Amygdala (tissue), 56 donors: ENCODE measurements around the gene NR2C1.
A peak's percentile ranks its signal among the peaks of the same experiment; 100 is the strongest.

Experiments used
- DNase-seq, 56 donors: peaks; one replicate each; lab custom pipeline; 2025; lab: John Stamatoyannopoulos, UW

The NR2C1 gene

DNA sequence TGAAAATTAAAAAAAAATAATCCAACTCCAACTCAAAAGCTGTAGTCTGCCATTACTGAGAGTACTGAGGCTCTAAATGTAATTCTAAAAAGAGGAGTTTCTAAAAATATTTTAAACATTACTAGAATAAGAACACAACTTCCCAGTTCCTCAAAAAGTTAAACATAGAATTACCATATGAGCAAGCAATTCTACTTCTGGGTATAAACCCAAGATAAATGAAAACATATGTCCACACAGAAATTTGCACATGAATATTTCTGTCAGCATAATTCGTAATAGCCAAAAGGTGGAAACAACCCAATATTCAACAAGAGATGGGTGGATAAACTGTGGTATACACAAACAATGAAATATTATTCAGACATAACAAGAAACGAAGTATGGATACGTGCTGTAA is 15.0 kb upstream of the NR2C1 start:
- no peak for DNase-seq

GRCh38 chr12:95085612-95086011 is 12.2 kb upstream of the NR2C1 start:
- no peak for DNase-seq

DNA sequence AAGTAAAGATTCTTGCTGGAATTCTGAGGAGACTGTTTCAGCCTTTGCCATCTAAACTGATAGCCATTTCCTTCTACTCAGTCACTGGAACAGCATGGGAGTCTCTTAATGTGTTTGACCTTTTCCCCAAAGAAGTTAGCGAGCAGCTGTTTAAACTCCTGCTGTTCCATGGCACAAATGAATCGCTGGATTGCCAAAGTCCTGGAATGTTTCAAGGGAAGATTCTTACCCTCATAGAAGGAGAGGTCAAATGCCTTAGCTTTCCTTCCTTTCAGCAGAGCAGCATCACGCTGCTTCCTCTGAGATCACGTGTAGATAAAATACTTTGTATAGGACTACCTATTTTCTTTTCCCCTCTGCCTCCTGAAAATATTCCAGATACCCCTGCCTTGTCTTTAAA is 10.5 kb upstream of the NR2C1 start:
- DNase-seq = no peak

GRCh38 chr12:95083471-95083870 is 10.1 kb upstream of the NR2C1 start:
- no peak for DNase-seq

DNA sequence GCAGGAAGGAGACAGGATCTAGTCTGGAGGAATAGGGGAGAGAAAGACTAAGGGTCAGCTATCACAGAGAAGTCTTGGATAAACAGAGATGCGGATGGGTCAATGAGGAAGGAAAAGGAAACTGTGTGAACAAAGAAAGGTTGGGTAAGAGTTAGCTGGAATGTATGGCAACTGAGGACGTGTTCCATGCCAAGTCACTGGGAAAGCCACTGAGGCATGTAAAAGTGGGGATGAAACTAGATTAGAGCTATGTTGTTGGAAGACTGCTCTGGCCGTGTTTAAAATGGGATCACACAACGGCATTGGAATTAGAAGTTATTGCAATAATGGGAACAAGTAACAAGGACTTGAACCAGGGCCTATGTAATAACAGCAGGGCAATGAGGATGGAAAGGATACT is 3.9 kb upstream of the NR2C1 start:
- DNase-seq = no peak

DNA sequence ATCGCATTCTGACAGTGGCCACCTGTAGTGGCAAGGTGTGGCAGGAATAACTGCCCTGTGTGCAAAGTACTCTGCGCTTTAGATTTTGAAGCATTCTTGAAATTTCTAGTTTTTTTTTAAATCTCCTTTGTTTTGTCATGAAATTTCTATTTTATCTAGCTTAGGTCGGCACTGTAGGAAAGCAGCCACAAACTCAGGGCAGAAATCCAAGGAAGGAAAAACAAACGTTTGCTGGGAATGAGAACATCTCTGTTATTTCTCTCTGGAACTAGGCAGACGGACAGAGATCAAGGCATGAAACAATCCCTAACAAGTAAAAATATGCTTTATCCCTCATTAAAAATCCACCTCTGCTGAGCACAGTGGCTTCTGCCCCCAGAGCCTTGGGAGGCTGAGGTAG is 1.3 kb upstream of the NR2C1 start:
- no peak for DNase-seq

DNA sequence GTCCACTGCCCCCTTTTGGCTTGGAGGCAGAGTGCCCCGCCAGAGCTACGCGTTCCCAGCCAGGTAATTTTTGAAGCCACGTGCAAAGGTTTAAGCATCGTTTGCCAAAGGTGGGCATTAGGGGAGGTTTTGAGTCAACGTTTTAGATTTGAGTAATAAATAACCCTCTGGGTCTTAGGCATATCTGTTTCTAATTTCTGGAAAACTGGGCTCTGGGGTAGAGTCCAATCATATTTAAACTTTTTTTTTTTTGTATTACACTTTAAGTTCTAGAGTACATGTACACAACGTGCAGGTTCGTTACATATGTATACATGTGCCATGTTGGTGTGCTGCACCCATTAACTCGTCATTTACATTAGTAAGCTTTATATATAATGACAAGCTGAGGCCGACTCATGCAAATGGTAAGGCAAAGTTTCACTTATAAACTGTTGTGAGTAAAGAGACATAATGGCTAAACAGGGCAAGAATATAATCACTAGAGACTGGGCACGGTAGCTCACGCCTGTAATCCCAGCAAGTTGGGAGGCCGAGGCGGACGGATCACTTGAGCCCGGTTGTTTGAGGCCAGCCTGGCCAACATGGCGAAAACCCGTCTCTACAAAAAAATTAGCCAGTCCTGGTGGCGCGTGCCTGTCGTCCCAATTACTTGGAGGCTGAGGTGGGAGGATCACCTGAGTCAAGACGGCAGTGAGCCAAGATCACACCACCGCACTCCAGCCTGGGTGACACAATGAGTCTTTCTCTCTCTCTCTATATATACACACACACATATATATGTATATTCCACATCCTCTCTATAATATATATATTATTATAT is 491 bp upstream of the NR2C1 start:
- peak in 7 of 56 donors; percentile 3 to 16 (median 10) for DNase-seq

DNA sequence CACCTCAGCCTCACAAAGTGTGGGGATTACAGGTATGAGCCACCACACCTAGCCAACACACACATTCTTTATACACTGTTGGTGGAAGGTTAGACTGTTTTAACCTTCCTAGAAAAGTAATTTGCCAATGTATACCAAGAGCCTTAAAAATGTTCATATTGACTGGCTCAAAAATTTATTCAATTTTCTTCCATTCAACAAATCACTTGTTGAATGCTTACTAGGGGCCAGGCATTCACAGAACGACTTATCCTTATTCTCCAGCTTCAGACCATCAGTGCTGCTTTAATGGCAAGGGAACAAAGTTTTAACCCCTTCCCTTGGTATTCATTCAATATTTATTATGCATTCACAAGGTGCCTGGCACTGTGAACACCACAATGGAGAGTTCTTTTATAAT is 3.0 kb downstream of the NR2C1 start:
- no peak for DNase-seq

DNA sequence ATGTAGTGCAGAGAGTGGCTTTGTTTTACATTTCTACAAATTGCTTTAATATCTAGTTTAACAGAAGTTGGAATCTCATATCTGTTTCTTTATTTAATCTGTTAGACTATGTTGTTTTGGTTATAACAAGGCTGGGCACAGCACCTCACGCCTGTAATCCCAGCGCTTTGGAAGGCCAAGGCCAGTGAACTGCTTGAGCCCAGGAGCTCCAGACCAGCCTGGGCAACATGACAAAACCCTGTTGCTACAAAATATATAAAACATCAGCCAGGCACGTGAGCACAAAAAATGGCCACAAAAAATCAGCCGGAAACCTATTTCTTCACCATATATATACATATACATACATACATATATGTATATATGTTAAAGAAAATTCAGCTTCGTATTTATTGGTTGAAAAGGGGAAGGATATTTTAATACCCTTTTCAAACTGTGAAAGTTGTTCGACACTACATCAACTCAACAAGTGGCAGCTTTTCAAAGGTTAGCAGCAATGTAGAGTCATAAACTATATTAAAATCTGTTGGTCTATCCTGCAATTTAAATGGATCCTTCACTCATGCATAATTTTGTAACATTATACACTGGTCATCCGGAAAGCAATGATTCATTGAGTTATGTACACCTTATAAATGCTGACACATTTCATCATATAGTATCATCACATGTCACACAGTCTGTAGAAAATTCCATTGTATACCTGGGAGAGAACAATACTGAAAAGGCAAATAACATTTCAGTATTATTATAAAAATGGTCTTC is 7.1 kb downstream of the NR2C1 start:
- no peak for DNase-seq

GRCh38 chr12:95060951-95061350 is 12.5 kb downstream of the NR2C1 start:
- DNase-seq = no peak

DNA sequence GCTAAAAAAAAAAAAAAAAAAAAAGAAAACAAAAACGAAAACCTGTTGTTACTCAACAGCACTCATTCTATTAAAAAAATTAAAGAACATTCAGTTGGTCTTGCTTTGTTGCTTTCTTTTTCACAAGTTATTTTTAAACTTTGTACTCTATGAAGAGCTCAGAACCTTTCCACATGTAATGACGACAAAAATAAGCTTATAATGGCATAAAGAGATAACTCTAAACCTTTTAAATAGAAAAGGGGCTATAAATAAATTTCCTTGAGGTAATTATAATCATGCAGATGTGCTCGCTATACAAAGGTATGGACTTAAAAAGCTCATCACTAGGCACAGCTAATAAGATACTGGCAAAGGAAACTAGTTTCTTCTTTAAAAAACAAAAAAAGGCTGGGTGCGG is 13.4 kb downstream of the NR2C1 start:
- DNase-seq = no peak

- no peak for DNase-seq
Observed at GRCh38 chr12:95057424-95057823, 16.0 kb downstream of the NR2C1 start.

DNA sequence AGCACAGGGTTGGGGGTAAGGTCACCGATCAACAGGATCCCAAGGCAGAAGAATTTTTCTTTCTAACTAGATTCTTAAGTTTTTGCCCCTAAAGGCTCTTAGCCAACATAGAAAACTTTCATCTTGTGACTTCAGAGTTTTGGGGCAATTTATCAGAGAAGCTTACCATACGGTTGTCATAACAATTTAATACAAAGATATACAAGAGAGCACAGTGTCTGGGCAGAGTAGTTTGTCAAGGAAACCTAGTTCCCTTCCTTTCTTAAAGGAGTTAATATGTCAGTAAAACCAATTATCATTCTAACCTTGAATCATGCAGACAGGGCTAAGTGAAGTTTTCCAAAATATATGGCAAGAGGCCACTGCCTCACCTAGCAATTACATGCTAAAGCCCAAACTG is 18.4 kb downstream of the NR2C1 start:
- DNase-seq = no peak

GRCh38 chr12:95054206-95054605 is 19.2 kb downstream of the NR2C1 start:
- no peak for DNase-seq

DNA sequence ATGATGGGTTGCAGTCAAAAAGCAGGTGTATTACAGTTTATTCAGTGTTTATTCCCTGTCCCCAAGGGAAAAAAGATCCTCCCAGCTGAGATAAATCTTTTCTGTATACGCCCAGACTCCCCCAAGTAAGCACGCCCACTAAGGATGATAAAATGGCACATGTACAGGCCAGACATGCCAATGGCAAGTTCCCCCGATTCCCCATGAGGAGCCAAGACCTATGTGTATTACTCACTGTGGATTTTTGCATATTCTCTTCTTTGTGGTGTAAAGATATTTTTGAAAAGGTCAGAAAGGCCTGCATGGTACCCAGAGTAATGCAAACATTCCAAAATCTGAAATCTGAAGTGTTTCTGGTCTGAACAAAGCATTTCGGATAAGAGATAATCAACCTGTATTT is 22.2 kb downstream of the NR2C1 start:
- DNase-seq = no peak

DNA sequence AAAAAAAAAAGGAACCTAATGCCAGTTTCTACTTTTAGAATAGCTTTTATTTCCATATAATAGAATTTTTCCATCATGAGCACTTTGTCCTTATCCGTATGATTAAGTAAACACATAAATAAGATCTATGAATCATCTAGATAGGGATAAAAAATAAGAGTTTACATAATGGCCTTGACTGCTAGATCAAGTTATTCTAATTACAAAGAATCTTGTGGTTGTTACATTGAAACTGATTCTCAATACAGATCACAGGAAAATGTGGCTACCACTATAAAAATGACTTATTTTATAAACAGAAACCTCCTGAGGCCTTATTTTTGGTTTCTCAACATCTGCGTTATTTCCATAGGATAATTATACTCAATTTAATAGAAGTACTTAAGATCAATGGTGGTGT is 35.5 kb downstream of the NR2C1 start:
- DNase-seq = no peak

- no peak for DNase-seq
Observed at GRCh38 chr12:95034750-95035149, 38.7 kb downstream of the NR2C1 start.

GRCh38 chr12:95022477-95022876 is 50.9 kb downstream of the NR2C1 start:
- DNase-seq = no peak

DNA sequence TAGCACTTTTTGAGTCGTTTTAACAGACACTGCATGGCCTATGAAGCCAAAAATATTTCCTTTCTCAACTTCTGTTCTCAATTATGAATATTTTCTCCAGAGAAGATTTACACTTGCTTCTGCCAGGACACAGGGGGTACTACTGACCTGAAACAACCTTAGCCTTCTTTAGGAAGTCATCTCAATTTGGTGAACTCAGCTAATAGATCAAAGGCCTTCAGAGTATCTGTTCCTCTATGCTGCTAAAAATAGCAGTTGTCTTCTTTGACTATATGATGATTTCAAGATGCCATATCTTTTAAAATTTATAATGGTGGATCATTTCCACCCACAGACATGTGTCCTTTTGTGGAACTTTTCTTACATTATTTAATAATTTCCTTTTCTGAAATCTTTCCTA is 55.9 kb downstream of the NR2C1 start:
- DNase-seq = no peak

DNA sequence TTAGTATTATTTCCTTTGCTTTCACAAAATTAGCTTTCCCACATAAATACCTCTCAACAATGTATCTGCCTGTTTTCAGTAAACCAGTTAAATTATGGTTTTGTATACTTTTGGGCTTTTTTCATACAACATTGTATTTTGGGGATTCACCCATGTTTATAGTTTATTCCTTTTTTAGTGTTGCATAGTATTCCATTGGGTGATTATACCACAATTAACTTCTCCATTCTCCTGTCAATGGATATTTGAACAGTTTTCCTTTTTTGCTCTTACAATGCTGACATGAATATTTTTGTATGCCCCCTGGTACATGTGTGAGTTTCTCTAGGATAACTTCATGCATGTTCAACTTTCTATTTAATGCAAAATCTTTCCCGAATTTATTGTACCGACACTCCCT is 57.3 kb downstream of the NR2C1 start:
- no peak for DNase-seq

DNA sequence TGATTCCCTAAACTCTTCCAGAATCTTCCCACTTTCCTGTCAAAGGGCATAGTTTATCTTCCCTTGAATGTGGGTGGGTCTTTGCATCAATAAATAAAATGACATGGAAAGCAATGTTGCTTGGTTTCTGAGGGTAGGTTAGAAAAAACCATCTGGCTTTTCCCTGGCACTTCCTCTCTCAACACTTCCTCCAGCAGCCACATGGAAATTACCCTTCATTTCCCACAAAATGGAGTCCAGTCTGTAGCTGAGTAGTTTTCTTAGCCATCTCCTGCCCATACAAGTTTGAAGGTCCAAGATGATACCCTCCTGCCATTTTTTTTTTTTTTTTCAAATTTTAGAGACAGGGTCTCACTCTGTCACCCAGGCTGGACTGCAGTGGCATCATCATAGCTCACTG is 58.9 kb downstream of the NR2C1 start:
- no peak for DNase-seq

- no peak for DNase-seq
Observed at GRCh38 chr12:95006206-95006605, 67.2 kb downstream of the NR2C1 start.
